CD4-positive, alpha-beta T cell treated with Interleukin-10 for 1 hour (primary cell): ENCODE measurements around the gene ZNF488.

Experiments used
- DNase-seq: peaks from one replicate; pipeline ENCODE4 v3.0.0-alpha.2; 2020

ZNF488 gene

DNA sequence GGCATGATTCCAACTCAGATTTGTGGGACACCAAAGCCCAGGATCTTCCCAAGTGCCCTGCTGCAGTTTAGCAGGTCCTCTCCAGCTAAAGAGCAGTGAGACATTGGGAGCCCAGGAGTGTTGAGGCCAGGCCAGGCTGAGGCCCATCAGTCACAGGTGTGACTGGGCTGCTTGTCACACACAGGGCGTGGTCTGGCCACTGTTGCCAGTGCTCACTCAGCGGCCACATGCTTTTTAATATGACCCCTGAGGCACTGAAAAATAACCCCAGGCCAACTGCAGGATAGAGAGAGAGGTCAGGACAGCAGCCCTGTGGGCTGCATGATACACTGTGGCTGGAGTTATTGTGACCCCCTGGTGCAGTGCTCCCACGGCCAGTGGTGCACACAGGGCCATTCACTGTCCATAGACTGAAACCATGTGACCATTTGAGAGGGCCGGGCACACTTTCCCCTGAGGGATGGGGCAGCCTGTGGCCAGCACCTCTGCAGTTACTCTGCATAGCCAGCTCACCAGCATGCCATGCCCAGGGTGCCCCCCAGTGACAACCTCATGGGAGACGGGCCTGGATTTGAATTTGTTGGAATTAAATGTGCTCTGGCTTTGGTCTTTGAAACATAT, 57.7 kb downstream of the ZNF488 start:
- DNase-seq = no peak

DNA sequence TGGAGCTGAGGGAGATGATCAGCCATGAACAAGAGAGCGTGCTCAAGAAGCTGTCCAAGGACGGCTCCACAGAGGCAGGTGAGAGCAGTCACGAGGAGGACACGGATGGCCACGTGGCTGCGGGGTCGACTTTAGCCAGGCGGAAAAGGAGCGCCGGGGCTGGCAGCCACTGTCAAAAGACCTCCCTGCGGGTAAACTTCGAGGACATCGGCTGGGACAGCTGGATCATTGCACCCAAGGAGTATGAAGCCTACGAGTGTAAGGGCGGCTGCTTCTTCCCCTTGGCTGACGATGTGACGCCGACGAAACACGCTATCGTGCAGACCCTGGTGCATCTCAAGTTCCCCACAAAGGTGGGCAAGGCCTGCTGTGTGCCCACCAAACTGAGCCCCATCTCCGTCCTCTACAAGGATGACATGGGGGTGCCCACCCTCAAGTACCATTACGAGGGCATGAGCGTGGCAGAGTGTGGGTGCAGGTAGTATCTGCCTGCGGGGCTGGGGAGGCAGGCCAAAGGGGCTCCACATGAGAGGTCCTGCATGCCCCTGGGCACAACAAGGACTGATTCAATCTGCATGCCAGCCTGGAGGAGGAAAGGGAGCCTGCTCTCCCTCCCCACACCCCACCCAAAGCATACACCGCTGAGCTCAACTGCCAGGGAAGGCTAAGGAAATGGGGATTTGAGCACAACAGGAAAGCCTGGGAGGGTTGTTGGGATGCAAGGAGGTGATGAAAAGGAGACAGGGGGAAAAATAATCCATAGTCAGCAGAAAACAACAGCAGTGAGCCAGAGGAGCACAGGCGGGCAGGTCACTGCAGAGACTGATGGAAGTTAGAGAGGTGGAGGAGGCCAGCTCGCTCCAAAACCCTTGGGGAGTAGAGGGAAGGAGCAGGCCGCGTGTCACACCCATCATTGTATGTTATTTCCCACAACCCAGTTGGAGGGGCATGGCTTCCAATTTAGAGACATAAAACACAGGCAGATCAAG, 58.5 kb downstream of the ZNF488 start:
- no peak for DNase-seq

DNA sequence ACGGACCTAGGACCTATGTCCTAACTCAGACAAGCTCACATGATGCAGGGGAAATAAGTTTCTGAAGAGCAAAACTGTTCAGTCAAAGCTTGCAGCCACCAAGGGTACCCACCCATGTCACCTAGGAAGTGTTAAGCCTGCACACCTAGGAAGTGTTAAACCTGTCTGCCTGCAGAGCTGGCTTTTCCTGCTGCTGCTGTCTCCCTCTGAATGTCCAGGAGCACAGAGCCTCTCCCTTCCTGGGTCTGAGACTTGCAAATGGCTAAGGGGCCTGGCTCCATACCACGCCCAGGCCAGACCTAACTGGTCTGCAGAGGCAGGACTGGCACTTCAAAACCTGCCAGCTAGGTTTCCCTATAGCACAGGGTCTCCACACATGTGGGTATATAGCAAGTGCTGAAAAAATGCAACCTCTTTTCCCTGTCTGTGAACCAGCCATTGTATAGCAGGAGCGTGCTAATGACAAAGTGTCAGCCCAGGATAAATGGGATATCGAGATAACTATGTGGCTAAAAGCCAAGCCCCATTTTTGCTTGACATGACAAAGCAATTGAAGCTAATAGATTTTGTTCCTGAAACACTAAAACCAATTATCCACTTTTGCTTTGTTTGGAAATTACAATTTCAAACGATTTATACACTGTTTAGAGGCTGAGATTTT, 60.3 kb downstream of the ZNF488 start:
- no peak for DNase-seq

DNA sequence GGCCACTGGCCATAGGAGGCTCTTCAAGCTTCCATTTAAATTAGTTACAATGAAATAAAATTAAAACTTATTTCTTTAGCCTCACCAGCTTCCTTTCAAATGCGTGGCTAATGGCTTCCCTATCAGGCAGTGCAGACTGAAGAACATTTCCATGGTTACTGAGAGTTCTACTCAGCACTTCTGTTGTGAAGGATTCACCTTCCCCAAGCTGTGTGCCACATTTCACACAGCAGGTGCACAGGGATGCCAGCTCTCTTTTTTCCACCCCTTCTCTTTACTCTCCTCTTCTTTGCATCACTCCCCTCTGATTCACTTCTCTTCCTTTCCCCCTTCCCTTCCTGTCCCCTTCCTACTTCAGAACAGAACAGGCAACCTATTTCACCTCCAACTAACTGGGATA, 61.0 kb downstream of the ZNF488 start:
- no peak for DNase-seq

DNA sequence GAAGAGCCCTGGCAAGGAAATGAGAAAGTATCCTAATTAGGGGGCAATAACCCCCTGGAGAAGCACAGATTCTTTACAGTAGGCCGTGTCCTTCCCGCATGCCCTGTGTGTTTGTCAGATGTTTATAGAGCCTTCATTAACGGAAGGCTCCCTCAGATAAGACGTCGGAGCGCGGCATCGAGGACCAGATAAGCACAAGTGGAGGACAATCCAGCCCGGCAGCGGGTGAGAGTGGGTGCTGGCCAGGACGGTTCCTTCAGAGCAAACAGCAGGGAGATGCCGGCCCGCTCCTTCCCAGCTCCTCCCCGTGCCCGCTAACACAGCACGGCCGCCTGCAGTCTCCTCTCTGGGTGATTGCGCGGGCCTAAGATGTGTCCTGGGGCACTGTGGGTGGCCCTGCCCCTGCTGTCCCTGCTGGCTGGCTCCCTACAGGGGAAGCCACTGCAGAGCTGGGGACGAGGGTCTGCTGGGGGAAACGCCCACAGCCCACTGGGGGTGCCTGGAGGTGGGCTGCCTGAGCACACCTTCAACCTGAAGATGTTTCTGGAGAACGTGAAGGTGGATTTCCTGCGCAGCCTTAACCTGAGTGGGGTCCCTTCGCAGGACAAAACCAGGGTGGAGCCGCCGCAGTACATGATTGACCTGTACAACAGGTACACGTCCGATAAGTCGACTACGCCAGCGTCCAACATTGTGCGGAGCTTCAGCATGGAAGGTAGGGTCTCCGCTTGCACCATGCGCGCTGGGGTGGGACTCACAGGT, 61.6 kb downstream of the ZNF488 start, which contains the start of gene GDF2:
TSS of gene GDF2 (plus strand) at position 155 of the 762 bp plus-strand sequence. CDS start at position 370, 215 bp downstream.
- no peak for DNase-seq

DNA sequence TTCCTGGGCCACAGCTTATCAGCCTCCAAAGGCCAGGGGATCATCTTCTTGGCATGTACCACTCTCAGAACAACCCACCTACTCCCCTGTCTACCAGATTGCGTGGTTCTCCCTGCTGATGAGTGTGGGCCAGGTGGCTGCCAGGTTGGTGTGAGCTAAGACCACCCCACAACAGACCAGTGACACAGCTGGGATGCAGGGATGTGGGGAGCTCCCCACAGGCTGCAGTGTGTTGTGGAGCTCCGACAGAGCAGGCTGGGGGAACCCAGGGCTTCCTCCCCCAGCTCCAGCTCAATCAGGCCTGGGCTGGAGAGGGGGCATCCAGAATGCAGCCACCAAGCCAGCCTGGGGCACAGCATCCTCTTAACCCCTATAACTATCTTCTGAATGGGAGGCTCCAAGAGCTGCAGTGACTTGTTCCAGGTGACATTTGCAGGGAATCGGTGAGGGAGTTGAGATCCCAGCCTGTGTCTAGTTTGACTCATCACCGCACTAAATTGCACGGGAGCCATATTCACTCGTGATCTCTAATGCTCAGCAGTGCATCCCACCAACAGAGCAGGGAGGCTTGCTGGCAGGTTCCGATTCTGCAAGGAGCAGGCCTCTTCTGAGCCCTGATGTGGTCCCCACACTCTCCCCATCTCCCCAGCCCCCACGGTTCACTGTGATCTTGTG, 62.4 kb downstream of the ZNF488 start:
- DNase-seq = no peak

DNA sequence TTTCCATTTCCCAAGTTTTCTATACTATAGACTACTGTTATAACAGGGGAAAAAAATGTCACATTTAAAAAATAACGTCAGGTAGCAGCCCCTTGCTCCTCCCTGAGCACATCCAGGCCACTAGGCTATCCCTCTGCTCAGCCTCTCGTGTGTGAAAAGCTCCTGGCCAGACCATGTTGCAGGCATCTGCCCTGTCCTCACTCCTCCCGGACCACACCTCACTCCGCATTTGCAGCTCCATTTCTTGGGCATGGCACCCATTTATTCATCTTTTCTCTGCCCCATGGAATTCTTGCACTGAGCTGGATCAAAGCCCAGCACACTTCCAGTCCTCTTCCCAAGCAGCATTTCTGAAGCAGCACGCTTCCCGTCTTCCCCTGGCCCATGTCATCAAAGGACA, 63.3 kb downstream of the ZNF488 start:
- DNase-seq = no peak

DNA sequence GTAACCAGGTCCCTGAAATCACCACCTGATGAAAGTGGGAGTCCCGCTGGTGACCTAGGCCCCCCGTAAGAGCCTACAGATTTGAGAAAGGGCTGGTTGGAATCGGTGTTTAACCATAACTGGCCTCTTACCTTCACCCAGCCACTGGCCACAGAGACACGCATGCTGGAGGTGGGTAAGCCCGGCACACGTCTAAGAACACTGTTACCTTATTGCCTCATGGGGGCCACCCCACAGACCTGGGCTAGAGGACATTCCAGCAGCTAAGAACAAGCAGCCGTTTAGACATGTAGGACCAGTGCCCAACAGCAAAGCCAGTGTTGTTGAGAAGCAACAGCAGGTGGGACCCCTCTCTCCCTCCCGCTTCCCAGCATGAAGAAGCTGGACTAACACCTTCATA, 64.3 kb downstream of the ZNF488 start:
- DNase-seq = no peak

DNA sequence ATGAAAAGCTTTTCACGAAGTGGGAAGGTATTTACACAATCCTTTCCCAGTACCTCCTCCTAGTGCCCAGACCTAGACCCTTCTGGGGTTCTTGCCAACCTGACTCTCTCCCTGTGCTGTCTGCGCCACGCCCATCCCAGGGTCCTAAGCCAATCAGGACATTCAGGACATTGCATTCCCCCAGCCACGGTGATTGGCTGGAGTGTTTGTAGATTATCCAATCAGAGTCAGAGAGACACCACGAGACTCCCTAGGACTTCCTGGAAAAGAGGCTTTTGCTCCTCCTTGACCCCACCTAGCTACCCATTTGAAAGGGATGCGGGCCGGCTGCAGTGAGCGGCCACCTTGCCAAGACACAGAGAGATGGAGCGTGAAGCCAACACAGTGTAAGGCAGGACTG, 65.4 kb downstream of the ZNF488 start:
- DNase-seq = no peak

DNA sequence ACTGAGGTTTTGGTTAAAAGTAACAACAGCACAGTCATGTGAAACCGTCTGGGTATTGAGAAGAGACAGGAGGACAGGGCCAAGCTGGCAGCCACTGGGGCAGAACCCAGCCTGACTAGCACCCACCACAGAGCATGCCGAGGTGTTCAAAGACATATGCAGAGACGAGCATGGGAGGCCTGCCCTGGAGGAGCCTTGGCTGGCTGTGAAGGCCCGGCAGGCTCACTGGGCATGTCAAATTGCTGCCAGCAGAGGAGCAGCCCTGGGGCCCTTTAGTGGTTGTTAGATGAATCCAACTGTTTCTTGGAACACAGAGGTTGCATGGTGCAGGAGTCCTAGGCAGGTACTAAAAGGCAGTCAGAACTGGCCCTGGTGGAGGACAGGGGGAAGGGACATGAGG, 66.8 kb downstream of the ZNF488 start:
- no peak for DNase-seq

DNA sequence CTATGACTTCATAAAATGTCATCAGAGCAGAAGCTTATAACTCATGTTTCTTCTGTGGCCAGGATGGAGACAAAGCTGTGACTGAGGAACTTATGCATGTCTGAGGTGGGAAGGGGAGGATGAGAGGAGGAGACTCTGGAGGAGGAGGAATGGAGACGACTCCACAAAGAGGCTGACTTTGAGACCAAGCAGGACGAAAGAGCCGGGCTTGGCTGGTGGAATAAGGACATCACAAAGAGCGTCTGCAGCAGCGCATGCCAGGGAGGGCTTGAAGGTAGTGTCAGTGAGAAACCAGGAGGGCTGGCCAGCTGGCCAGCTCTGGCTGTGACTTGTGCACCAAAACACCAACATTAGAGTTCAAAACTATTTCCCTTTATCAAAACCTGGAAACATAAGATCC, 68.0 kb downstream of the ZNF488 start:
- DNase-seq = no peak
